Karpas-422 (cell line): Measurements from ENCODE around the gene UBB. TPM values are rescaled to one million over a fixed set of nuclear protein-coding genes. Genes with fewer than 3 reads are reported as not detected.

ENCODE experiments used
- DNase-seq: peaks from one replicate; pipeline ENCODE4 v3.0.0-alpha.2; 2015
- H2AFZ ChIP-seq: fragments of 200-600 bp; sonication (generic); 2 replicates; pipeline ENCODE4 v1.6.1; 2014; ENCODE audit warnings: antibody characterized with exemption, low read length, mixed read lengths
- H3K27ac ChIP-seq: fragments of 200-600 bp; sonication (generic); 2 replicates; pipeline ENCODE4 v1.5.1; 2014; ENCODE audit warnings: mild to moderate bottlenecking, low read length, moderate library complexity
- H3K27me3 ChIP-seq: fragments of 200-600 bp; sonication (generic); 2 replicates; pipeline ENCODE4 v1.6.1; 2014; ENCODE audit warnings: low read length, mixed read lengths
- H3K36me3 ChIP-seq: fragments of 200-600 bp; sonication (generic); 2 replicates; pipeline ENCODE4 v1.6.1; 2014; ENCODE audit warnings: low read length, mixed read lengths; ENCODE audit not compliant: insufficient read depth
- H3K4me1 ChIP-seq: fragments of 200-600 bp; sonication (generic); 2 replicates; pipeline ENCODE4 v1.6.1; 2014; ENCODE audit warnings: mild to moderate bottlenecking, low read length, mixed read lengths
- H3K4me2 ChIP-seq: fragments of 200-600 bp; sonication (generic); 2 replicates; pipeline ENCODE4 v1.6.1; 2014; ENCODE audit warnings: low read length, low read depth, mild to moderate bottlenecking; ENCODE audit not compliant: poor library complexity, severe bottlenecking
- H3K4me3 ChIP-seq: fragments of 200-600 bp; sonication (generic); 2 replicates; pipeline ENCODE4 v1.5.1; 2014; ENCODE audit warnings: mild to moderate bottlenecking, antibody characterized with exemption, low read length, mixed read lengths
- H3K79me2 ChIP-seq: fragments of 200-600 bp; sonication (generic); 2 replicates; pipeline ENCODE4 v1.6.1; 2014; ENCODE audit warnings: mild to moderate bottlenecking, low read length, mixed read lengths
- H3K9ac ChIP-seq: fragments of 200-600 bp; sonication (generic); 2 replicates; pipeline ENCODE4 v1.6.0; 2014; ENCODE audit warnings: low read length
- H3K9me2 ChIP-seq: fragments of 200-600 bp; sonication (generic), shearing (Covaris generic); replicated peaks from 2 replicates; pipeline ENCODE4 v1.6.0; 2014; ENCODE audit warnings: mild to moderate bottlenecking, low read length, moderate library complexity; ENCODE audit not compliant: insufficient read depth
- H3K9me3 ChIP-seq: fragments of 300-700, 200-600 bp; sonication (generic); 2 replicates; pipeline ENCODE4 v1.6.1; 2014; ENCODE audit warnings: low read length, mixed read lengths
- H4K20me1 ChIP-seq: fragments of 200-600 bp; sonication (generic); 2 replicates; pipeline ENCODE4 v1.6.1; 2014; ENCODE audit warnings: mild to moderate bottlenecking, antibody characterized with exemption, low read length, low read depth; ENCODE audit not compliant: insufficient read depth
- total RNA-seq: library from RNA; depleted of rRNA; stranded (reverse); fragments of >200 nt; shearing (Covaris generic); gene quantifications from 2 replicates; pipeline ENCODE4 v1.2.3, GENCODE V29; 2014; ENCODE audit warnings: low replicate concordance

UBB gene
- total RNA-seq, 1 experiment from 2014 or later, result 1,060 TPM

- Histone ChIP-seq H3K4me1 (peaks cover 16% of the 10 kb centered on the region), H3K36me3 (no peaks in the 10 kb centered on the region), H3K27ac (no peak overlapping the region)
Measured at GRCh38 chr17:16417896-16418684, 37.2 kb downstream of the UBB start.

GRCh38 chr17:16418685-16419068 lies 37.8 kb downstream of the UBB start:
- Histone ChIP-seq H3K4me2 (no peak overlapping the region), H3K27me3 (no peaks in the 10 kb centered on the region), H3K4me1 (peaks cover 16% of the 10 kb centered on the region), H3K27ac (no peak overlapping the region), H3K36me3 (no peaks in the 10 kb centered on the region), H2AFZ (no peak overlapping the region), H4K20me1 (no peaks in the 10 kb centered on the region), H3K79me2 (peaks cover 7% of the 10 kb centered on the region; the same call in 1 of the 2 replicates), H3K9ac (no peak overlapping the region), H3K9me2 (no peaks in the 10 kb centered on the region), H3K9me3 (no peaks in the 10 kb centered on the region), H3K4me3 (no peak overlapping the region)
- no peak for DNase-seq

More at GRCh38 chr17:16417896-16418684, 37.2 kb downstream of the UBB start:
- Histone ChIP-seq H4K20me1 (no peaks in the 10 kb centered on the region), H3K27me3 (no peaks in the 10 kb centered on the region), H3K79me2 (peaks cover 7% of the 10 kb centered on the region; the same call in 1 of the 2 replicates), H3K9me2 (no peaks in the 10 kb centered on the region), H2AFZ (no peak overlapping the region), H3K9ac (no peak overlapping the region), H3K4me2 (no peak overlapping the region), H3K9me3 (no peaks in the 10 kb centered on the region), H3K4me3 (no peak overlapping the region)
- no peak for DNase-seq

- no peaks in the 10 kb centered on the region for H3K9me2 ChIP-seq
- H3K4me2 ChIP-seq, result no peak overlapping the region
- no peak for DNase-seq
- H3K27ac ChIP-seq, result no peak overlapping the region
- no peak overlapping the region for H3K4me3 ChIP-seq
- H2AFZ ChIP-seq, result no peak overlapping the region
- no peaks in the 10 kb centered on the region for H3K27me3 ChIP-seq
- peaks cover 7% of the 10 kb centered on the region; the same call in 1 of the 2 replicates for H3K79me2 ChIP-seq
- no peaks in the 10 kb centered on the region for H3K9me3 ChIP-seq
- no peaks in the 10 kb centered on the region for H4K20me1 ChIP-seq
- H3K36me3 ChIP-seq, result no peaks in the 10 kb centered on the region
- peaks cover 16% of the 10 kb centered on the region for H3K4me1 ChIP-seq
- H3K9ac ChIP-seq, result no peak overlapping the region
Measured at GRCh38 chr17:16419074-16419928, 38.4 kb downstream of the UBB start.

GRCh38 chr17:16419929-16420271 lies 39.0 kb downstream of the UBB start:
- peaks cover 15% of the 10 kb centered on the region for H3K4me1 ChIP-seq
- no peak for DNase-seq
- no peak overlapping the region for H3K9ac ChIP-seq
- H2AFZ ChIP-seq, result no peak overlapping the region
- no peaks in the 10 kb centered on the region for H3K9me2 ChIP-seq
- no peaks in the 10 kb centered on the region for H3K27me3 ChIP-seq
- no peaks in the 10 kb centered on the region for H3K9me3 ChIP-seq
- H4K20me1 ChIP-seq, result no peaks in the 10 kb centered on the region
- H3K27ac ChIP-seq, result no peak overlapping the region
- no peaks in the 10 kb centered on the region for H3K36me3 ChIP-seq
- H3K4me3 ChIP-seq, result no peak overlapping the region
- no peak overlapping the region for H3K4me2 ChIP-seq
- peaks cover 7% of the 10 kb centered on the region; the same call in 1 of the 2 replicates for H3K79me2 ChIP-seq

GRCh38 chr17:16422416-16422815 lies 41.5 kb downstream of the UBB start:
- Histone ChIP-seq H3K9ac (no peak overlapping the region), H3K36me3 (no peaks in the 10 kb centered on the region)

GRCh38 chr17:16423226-16423872 lies 42.5 kb downstream of the UBB start:
- Histone ChIP-seq H3K79me2 (no peaks in the 10 kb centered on the region), H4K20me1 (no peaks in the 10 kb centered on the region), H2AFZ (no peak overlapping the region), H3K36me3 (no peaks in the 10 kb centered on the region), H3K9me2 (no peaks in the 10 kb centered on the region), H3K4me3 (no peak overlapping the region), H3K27me3 (no peaks in the 10 kb centered on the region), H3K9me3 (no peaks in the 10 kb centered on the region), H3K27ac (no peak overlapping the region), H3K4me1 (peaks cover 3% of the 10 kb centered on the region), H3K4me2 (no peak overlapping the region), H3K9ac (no peak overlapping the region)
- DNase-seq, result no peak

More at GRCh38 chr17:16422416-16422815, 41.5 kb downstream of the UBB start:
- no peaks in the 10 kb centered on the region for H3K9me2 ChIP-seq
- H3K9me3 ChIP-seq, result no peaks in the 10 kb centered on the region
- no peaks in the 10 kb centered on the region for H3K79me2 ChIP-seq
- no peak overlapping the region for H3K4me3 ChIP-seq
- H3K27ac ChIP-seq, result no peak overlapping the region
- no peak for DNase-seq
- H3K4me2 ChIP-seq, result no peak overlapping the region
- no peaks in the 10 kb centered on the region for H4K20me1 ChIP-seq
- H3K4me1 ChIP-seq, result no peaks in the 10 kb centered on the region
- no peaks in the 10 kb centered on the region for H3K27me3 ChIP-seq
- no peak overlapping the region for H2AFZ ChIP-seq

- Histone ChIP-seq H3K9ac (no peak overlapping the region), H3K79me2 (no peaks in the 10 kb centered on the region), H3K4me2 (no peak overlapping the region), H3K9me3 (no peaks in the 10 kb centered on the region), H3K36me3 (no peaks in the 10 kb centered on the region), H3K4me1 (peaks cover 7% of the 10 kb centered on the region), H4K20me1 (no peaks in the 10 kb centered on the region), H2AFZ (no peak overlapping the region), H3K27ac (no peak overlapping the region), H3K4me3 (no peak overlapping the region), H3K9me2 (no peaks in the 10 kb centered on the region), H3K27me3 (no peaks in the 10 kb centered on the region)
- DNase-seq, result peak; percentile 33
Measured at GRCh38 chr17:16425202-16425601, 44.3 kb downstream of the UBB start.
